Kasumi-1 (cell line): ENCODE data around the gene NR2C2.
"Not testable (repeated sequence)": the region's sequence is repeated elsewhere in the genome, so short reads cannot be mapped to it uniquely, and the experiment has no call there.

ENCODE experiments used
- DNase-seq, 2 experiments: peaks; one replicate each; lab custom pipeline; 2025; lab: John Stamatoyannopoulos, UW

NR2C2 gene

DNA sequence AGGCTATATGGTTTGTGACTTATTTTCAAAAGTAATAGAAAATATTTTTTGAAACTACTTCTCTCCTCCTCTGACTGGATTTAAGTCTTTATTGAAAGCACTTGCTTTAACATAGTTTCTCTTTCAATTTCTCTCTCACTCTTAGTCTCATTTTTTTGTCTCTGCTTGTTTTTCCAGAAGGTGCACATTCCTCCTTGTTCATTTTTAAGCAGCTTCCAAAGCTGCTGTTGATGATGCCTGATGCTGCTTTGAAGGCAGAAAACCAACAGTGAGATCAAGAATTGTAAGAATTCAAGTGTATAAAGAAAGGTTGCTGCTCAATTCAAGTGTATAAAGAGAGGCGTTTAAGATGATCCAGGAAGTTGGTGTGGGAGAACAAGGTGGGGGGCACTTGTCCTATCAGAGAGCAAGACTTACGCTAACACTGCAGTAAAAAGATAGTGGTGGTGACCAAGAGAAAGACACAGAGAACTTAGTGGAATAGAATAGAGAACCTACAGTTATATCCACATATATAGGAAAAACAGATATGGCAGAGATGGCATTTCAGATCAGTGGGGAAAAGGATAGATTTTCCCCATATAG lies 12.1 kb downstream of the NR2C2 start:
- no peak for DNase-seq

- no peak for DNase-seq
Observed at GRCh38 chr3:14962762-14963161, 15.4 kb downstream of the NR2C2 start.

DNA sequence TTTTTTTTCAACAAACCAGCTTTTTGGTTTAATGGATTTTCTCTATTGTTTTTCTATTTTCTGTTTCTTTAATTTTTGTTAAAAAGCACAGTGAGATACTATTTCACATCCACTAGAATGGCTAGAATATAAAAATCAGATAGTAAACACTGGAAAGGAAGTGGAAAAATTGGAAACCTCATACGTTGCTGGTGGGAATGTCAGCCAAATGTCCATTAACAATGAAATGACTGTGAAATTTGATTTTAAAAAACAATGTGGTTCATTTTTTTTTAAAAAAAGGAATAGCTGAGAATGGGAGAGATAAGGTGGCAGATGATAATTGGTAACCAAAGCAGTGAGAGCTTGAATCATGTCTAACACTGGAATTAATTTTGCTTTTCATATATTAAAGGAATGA lies 19.9 kb downstream of the NR2C2 start:
- no peak for DNase-seq

DNA sequence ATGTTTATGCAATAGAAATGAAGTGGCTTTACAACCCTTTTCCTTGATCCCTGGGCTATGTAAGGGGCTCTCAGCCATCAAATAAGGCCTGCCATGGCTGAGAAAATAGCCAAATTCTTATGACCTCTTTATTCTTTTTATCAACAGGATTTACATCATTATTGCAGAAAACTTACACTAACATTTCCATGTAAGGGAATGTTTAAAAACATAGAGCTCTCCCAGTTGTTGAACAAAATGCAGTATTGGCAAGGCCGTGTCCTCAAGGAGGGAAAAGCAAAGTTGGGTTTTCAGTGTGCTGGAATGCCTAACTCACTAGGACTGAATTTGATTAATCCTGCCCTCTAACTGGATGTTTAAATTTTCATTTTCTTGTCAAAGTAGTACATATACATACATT lies 22.3 kb downstream of the NR2C2 start:
- no peak for DNase-seq

- no peak for DNase-seq
Observed at GRCh38 chr3:14976317-14976716, 28.9 kb downstream of the NR2C2 start.

DNA sequence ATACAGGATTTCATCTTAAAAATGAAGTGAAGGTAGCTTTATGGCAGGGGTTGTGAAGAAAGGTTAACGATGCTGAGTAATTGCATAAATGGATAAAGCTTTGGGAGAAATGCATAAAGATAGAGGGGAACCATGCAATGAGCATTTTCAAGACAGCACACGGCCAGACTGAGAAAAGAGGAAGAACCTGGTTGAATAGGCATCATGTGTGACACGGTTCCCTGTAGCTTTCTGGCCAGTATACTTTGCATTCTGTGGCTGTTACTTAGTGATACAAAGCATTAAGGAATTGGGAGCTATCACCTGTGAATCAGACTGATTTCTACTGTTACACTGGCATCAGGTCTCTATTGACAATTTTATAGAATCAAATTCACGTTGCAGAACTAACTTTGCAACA lies 33.3 kb downstream of the NR2C2 start:
- peak; percentile 79 to 89 for DNase-seq

- no peak for DNase-seq
Observed at GRCh38 chr3:14984581-14985113, 37.3 kb downstream of the NR2C2 start.

- DNase-seq: peak; percentile 18 to 20
Observed at GRCh38 chr3:14988988-14989394, 41.6 kb downstream of the NR2C2 start.

DNA sequence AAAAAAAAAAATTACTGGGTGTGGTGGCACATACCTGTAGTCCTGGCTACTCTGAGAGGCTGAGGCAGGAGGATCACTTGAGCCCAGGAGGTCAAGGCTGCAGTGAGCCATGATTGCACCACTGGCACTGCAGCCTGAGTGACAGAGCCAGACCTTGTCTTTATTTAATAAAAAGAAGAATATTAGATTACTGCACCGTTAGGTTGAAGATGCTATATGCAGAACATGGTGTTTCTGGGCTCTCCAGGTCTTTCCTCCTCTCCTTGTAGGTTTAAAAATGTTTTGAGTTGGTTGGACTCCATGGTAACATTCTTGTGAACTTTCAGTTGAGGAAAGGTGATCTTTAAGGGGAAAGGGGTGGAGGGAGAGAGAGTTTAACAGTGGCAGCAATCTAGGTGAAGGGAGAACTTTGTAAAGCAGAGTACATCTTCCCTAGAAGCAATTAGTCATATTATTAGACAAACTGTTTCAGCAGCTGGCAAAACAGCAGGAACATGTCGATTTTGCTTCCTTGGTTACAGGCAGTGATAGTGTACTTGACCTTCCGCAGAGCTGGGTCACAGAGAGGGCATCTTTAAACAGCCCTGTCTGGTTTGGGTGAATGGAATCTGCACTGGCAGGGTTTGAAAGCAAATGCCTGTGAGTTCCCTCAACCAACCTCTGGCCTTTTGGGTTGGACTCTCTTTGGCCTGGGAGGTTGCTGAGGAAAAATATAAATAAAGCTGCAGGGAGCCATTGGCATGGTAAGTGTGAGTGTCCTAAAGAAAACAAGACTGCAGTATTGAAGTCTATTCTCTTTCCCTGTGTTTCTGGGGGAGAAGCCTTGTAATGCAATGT lies 42.8 kb downstream of the NR2C2 start:
- no peak for DNase-seq

- no peak for DNase-seq
Observed at GRCh38 chr3:14990780-14991148, 43.4 kb downstream of the NR2C2 start.

- DNase-seq: no peak
Observed at GRCh38 chr3:14991151-14991742, 43.9 kb downstream of the NR2C2 start.

DNA sequence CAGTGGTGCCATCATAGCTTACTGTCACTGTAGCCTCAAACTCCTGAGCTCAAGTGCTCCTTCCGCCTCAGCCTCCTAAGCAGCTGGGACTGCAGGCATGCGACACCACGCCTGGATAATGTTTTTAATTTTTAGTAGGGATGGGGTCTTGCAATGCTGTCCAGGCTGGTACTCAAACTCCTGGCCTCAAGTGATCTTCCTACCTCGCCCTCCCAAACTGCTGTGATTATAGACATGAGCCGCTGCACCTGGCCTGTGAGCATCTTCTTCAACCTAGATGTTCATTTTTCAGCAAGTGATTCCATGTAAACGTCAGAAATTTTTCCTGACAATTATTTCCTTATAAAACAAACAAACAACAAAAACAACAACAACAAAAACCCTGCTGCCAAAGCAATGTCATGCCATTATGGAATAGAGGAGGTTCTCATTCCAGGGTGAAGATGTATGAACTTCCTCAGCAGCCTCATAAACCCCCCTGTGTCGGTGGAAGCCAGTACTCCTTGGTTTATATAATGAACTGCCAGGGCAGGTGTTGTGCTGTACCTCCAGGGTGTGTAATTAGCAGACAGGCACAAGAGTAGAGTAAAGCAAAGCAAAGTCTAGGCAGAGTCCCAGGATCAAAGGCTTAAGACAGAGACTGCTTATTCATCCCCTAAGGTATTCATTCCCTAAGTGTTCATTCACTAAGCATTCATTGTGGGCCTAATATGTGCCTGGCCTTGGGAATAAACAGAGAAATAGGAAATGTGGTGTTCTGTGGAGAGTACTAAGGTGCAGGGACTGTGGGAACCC lies 44.6 kb downstream of the NR2C2 start:
- no peak for DNase-seq

DNA sequence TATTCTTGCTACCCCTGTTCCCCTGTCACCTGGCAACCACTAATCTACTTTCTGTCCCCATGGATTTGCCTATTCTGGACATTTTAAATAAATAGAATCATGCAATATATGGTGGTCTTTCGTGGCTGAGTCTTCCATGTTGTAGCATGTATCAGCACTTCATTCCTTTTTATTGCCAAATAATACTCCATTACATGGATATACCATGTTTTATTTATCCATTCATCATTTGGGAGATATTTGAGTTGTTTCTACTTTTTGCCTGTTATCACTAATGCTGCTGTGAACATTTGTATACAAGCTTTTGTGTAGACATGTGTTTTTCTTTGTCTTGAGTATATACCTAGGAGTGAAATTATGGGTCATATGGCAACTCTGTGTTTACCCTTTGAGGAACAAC lies 50.6 kb downstream of the NR2C2 start:
- DNase-seq: no peak

DNA sequence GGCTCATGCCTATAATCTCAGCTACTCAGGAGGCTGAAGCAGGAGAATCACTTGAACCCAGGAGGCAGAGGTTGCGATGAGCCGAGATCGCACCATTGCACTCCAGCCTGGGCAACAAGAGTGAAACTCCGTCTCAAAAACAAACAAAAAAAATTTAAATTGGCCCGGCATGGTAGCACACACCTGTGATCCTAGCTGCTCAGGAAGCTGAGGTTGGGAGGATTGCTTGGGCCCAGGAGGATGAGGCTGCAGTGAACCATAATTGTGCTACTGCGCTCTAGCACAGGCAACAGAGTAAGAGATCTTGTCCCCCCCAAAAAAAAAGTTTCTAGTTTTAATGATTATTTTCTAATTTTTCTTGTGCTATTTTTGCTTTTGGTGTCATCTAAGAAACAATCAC lies 51.8 kb downstream of the NR2C2 start:
- not testable (repeated sequence) for DNase-seq

DNA sequence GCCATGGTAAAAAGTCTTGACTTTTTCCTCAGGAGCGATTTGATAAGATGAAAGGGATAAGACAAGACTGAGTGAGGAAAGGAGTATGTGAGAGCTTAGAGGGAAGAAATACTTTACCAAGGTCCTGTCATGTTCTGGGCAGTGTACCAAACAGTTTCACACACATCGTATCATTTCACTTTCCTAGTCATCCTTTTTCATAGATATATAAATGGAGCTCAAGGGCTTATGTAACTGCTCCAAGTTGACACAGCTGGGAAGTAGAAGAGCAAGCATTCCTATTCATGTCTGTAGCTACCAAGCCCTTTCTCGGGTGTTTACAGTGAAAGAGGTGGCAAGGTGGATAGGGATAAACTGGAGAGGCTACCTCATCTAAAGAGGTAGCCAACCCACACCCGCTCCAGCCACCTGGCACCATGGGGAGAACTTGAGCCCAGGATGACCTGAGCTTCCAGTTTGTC lies 60.3 kb downstream of the NR2C2 start:
- DNase-seq: no peak

DNA sequence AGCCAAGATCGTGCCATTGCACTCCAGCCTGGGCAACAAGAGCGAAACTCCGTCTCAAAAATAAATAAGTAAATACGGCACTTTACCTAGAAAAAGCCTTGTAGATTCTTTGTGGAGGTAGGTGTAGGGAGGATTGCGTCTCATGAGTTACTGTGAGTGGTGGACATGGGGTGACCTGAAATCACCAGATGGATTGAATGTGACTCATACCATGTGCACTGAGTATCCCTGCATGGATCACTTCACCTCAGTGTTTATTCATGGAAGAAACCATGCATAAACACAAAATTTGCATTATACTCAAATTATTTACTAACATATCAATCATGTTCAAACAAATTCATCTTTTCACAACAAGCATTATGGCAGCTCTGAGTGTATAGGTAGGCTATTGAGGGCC lies 61.8 kb downstream of the NR2C2 start:
- DNase-seq: no peak

DNA sequence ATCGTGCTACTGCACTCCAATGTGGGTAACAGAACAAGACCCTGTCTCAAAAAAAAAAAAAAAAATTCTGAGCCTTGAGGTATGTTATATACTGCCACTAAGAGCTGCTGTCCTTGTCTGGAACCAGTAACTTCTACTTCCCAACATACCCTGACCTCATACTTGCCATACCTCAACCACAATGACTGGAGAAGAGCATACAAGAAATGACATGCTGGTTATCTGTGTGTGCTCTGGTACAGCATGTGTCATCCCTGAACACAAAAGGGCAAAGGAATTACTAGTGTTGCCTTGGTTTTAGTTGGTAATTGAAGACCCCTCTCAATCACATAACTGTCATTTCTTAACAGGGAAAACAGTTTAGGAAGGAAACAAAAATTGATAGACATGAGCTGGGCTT lies 63.3 kb downstream of the NR2C2 start:
- no peak for DNase-seq

DNA sequence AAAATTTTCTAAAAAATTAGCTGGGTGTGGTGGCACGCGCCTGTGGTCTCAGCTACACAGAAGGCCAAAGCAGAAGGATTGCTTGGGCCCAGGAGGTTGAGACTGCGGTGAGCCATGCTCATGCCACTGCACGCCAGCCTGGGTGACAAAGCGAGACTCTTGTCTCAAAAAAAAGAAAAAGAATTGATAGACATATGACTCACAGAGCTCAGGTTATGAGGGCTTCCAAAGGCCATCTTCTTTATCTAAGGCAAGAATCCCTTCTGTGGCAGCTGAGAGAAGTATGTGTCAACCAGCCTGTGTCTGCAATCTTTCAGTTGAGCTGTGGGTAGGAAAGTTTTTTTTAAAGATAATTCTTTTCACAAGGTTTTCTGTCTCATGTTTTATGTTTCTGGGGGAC lies 63.8 kb downstream of the NR2C2 start:
- no peak for DNase-seq

GRCh38 chr3:15014606-15015328 lies 67.4 kb downstream of the NR2C2 start:
- DNase-seq: no peak

DNA sequence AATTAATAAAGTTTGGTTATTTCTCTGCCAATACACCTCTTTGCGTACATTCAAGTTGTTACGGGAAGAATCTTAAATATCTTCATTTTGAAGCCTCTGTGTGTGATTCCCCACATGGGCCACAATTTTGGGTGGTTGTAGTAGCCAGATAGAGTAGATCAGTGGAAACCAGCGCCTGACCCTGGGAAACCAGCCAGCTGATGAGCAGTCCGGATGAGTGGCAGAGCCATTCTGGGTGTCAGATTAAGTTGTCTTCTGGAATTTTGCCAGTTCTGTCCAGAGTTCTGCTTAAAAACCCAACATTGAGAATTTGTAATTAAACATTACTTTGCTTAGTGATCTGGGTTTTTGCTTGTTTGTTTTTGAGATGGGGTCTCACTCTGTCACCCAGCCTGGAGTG lies 68.1 kb downstream of the NR2C2 start:
- DNase-seq: no peak

DNA sequence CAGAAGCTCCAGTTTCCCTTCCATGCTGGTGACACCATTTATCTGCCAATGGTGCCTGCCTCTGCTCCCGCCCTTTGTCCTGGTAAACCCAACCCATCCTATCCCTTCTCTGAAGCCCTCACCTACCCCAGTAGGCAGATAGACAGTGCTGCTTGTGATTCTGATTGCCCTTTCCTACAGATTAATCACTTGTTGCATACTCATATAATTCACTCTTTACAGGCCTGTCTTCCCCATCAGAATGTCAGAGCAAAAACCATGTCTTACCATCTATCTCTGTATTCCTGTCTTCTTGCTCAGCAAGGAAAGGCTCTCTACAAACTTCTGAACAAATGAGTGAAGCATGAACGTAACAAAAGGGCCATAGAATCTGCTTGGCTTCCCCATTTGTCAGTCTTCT lies 69.8 kb downstream of the NR2C2 start:
- DNase-seq: no peak

DNA sequence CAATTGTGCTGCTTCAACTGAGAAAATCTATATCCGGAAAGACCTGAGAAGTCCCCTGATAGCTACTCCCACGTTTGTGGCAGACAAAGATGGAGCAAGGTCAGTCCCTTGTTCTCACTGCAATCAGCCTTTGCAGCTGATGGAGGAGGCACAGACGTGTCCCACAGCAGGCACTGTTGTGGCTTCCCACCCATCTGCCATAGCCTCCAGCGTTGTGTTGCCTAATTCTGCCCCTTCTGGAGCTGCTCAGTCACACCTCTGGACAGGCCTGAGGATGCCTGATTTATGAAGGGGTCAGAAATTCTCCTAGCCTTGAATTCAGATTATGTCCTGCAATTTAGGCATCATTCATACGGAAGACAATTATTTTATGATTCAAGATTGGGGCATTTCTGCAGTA lies 75.9 kb downstream of the NR2C2 start:
- DNase-seq: no peak
